ENCODE results near the gene SPRR2F.

- TF ChIP-seq GATA2 (IDR thresholded peaks at IDR 0.05; ENCODE audit: low read depth, low read length), result no peak
- TF ChIP-seq GATA3 (IDR thresholded peaks at IDR 0.05; ENCODE audit: low read depth, low read length), result no peak
These were observed 28.1 kb upstream of the SPRR2F start for GRCh38 chr1:153141377-153141776.
